HG03432 (cell line): ENCODE results near the gene TMEM250.
A peak's percentile ranks its signal among the peaks of the same experiment; 100 is the strongest.
"Not testable (repeated sequence)": the region's sequence is repeated elsewhere in the genome, so short reads cannot be mapped to it uniquely, and the experiment has no call there.

Experiments used
- ATAC-seq: cut with Tn5 transposase; IDR thresholded peaks from one replicate; pipeline ENCODE4 v1.9.1; 2021; ENCODE audit warnings: mild to moderate bottlenecking, moderate library complexity; ENCODE audit not compliant: unreplicated experiment

Gene TMEM250

GRCh38 chr9:136114610-136115009, 4.1 kb downstream of the TMEM250 start:
- ATAC-seq: no peak

GRCh38 chr9:136112541-136112940, 6.1 kb downstream of the TMEM250 start:
- no peak for ATAC-seq

DNA sequence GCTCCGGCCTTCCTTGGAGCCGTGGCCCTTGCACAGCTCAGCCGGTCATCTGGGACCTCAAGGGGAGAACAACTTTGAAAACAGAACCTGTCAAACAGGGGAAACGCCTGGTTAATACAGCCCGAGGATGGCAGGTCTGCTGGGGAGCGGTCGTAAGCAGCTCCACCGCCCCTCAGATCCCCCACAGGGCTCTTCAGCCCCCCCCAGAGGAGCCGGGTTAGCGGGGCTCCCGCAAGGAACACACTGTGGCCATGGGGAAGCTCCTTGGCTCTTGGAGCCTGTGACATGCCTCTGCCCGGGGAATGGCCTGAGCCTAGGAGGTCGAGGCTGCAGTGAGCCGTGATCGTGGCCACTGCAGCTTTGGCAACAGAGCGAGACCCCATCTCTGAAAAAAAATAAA, 6.8 kb downstream of the TMEM250 start:
- no peak for ATAC-seq

- no peak for ATAC-seq
Measured at GRCh38 chr9:136111190-136111589, 7.5 kb downstream of the TMEM250 start.

- no peak for ATAC-seq
Measured at GRCh38 chr9:136110082-136111061, 8.3 kb downstream of the TMEM250 start.

DNA sequence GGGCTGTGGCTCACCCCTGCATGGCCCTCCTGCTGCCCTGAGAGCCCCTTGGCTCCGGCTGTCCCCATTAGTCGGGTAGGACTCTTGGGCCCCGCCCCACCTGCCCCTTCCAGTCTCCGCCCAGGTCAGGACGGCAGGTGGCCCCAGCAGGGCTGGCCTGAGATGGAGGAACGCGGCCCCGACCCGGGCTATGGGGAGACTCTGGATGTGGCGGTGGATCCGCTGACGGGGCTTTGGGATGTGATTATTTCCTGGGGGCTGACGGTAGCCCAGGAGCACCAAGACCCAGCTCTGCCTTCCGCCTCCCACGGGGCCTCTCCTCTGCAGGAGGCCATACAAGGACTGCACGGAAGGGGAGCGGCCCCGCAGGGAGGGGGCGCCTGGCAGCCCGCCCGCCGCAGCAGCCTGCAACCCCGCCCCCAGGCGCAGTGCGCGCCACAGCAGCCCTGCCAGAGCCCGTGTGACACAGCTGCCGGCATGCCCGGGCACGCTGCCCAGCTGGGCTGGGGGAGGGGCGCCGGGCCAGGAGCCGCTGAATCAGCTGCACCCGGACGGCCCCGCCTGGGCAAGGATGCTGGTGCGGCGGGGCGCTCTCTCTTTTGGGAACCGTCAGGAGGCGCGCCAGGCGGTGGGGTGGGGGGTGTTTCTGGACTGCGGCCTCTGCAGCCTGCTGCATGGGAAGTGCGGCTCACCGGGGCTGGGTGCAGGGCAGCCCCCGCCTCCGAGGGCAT, 9.2 kb downstream of the TMEM250 start:
- peak; percentile 73 for ATAC-seq

DNA sequence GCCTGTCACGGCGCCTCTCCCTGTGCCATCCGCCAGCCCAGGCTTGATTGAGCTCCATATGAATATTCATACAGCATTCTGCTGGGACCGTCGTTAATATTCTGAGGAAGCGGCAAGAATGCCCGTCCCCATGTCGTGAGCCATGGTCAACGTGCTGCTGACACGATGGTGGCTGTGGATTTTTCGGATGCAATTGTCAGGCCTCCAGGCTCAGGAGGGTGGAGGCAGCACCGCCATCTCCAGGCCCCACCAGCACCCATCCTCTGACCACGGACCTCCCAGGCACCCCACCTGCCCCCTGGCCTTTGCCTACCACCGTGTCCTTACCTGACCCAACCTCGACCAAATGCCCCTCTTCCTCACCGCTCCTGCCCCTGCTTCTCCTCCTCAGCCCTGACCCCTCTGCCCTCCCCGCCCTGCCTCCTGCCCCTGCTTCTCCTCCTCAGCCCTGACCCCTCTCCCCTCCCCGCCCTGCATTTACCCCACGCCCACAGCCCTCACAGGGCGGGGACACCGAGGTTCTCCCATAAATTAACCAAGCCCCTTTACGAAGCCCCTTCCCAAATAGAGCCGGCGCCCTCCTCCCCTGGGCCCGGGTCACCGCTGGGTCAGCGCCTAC, 9.9 kb downstream of the TMEM250 start:
- ATAC-seq: no peak

DNA sequence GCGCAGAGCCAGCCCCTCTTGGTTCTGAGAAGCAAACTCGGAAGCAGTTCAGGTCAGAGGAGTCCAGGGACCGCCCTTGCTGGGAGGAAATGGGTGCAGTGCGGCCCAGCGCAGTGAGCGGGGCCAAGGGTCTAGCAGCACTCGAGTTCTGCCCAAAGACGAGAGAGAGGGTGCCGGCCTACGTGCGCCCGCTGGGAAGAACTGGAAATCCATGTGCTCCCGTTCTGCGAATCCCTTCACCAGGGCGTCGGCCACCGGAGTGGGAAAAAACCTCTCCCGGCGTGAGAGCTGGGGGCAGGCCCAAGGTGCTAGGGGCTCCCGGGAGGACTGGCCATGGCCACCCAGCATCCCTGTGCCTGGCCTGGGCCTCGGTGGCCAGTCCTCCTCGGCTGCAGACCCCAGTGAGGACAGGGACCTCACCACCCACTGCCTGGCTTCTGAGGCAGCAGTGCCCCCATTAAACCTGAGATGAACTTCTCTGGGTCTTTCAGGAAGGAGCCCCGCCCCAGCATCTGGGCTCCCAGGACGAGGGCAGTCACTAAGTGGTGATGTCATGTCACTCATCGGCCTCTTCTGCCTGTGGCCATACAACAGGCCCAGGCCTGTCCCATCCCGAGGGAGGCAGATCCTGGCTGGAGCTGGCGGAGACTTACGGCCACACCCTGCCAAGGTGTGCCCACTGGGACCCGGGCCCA, 10.6 kb downstream of the TMEM250 start:
- no peak for ATAC-seq

GRCh38 chr9:136107155-136107952, 11.3 kb downstream of the TMEM250 start:
- ATAC-seq: no peak

- ATAC-seq: no peak
Measured at GRCh38 chr9:136105398-136106135, 13.1 kb downstream of the TMEM250 start.

DNA sequence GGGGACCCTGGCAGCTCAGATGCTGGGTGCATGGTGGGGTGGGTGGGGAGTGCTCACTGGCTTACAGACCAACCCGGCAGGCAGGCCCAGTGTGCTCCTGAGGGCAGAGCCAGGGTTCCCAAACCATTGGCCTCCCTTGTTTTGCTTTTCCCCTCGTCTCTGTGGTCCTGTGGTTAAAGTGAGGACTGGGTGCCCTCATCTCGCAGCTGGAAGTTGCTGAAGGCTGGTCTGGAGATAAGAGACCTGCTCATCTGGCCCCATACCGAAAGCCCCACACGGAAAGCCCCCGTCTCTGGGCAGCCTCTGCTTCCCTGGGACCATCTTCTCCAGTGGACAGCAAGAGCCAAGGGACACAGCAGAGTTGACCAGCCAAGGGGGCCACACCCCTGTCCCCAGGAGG, 13.8 kb downstream of the TMEM250 start:
- ATAC-seq: no peak

DNA sequence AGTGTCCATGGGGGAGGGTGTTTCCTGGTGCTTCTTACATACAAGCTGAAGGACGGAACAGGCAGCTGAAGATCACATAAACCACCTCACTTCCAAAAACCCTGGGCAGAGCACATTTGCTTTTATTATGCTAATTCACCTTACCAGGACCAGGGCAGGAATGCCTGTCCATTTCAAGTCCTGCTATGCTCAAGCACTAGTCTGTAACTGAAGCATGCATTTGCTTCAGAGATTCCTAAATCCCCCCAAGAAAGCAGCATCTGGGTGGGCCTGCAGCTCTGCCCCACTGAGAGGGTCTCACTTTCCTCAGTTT, 14.2 kb downstream of the TMEM250 start:
- no peak for ATAC-seq

- ATAC-seq: no peak
Measured at GRCh38 chr9:136103651-136104487, 14.8 kb downstream of the TMEM250 start.

DNA sequence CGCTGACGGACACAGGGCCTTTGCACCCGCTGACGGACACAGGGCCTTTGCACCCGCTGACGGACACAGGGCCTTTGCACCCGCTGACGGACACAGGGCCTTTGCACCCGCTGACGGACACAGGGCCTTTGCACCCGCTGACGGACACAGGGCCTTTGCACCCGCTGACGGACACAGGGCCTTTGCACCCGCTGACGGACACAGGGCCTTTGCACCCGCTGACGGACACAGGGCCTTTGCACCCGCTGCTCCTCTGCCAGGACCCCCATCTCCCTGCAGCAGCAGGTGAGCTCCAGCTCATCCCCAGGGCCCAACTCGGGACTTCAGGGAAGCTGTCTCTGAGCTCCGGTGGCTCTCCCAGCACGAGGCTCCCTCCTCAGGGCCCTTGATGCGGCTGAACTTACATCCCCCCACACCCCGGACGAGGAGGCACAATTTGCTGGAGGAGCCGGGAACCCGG, 17.0 kb downstream of the TMEM250 start:
- ATAC-seq: not testable (repeated sequence)

DNA sequence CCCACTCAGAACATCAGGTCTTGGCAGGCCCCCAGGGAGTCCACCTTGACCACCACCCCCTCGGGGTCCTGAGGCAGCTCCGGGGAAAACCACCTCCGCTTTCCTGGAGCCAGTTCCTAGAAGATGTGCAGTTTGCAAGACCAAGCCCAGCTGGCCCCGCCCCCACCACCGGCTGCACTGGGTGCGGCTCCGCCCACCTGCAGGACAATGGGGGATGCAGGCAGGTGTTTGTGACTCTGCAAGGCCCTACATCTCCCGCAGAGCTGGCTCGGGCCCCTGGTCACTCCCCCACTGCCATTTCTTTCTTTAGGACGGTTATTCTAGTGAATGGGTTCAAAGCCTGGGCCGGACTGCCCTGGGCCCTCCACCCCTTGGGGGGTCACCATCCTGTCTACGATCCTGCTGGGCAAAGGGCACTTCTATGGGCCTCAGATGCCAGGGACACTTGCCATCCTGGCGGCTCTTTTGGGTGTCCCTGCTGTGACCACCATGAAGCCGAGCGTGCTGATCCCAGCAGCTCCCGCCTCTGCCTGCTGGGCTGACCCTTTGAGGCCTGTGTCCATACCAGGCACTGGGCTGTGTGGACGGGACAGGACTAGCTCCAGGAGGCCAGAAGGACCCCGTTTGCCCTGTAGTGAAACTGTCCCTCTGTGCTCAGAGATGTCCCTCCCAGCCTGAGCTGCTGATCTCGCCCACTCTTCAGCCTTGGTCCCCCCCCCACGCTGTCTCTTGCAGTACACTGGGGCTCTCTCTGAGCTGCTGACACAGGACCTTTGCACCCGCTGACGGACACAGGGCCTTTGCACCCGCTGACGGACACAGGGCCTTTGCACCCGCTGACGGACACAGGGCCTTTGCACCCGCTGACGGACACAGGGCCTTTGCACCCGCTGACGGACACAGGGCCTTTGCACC, 17.7 kb downstream of the TMEM250 start:
- no peak for ATAC-seq

- ATAC-seq: no peak
Measured at GRCh38 chr9:136099542-136099941, 19.1 kb downstream of the TMEM250 start.

GRCh38 chr9:136098844-136099243, 19.8 kb downstream of the TMEM250 start:
- ATAC-seq: no peak

- ATAC-seq: no peak
Measured at GRCh38 chr9:136098210-136098609, 20.5 kb downstream of the TMEM250 start.
